Measurements from ENCODE around the gene DIRAS1.
"Not testable (repeated sequence)": the region's sequence is repeated elsewhere in the genome, so short reads cannot be mapped to it uniquely, and the experiment has no call there.

Gene DIRAS1

DNA sequence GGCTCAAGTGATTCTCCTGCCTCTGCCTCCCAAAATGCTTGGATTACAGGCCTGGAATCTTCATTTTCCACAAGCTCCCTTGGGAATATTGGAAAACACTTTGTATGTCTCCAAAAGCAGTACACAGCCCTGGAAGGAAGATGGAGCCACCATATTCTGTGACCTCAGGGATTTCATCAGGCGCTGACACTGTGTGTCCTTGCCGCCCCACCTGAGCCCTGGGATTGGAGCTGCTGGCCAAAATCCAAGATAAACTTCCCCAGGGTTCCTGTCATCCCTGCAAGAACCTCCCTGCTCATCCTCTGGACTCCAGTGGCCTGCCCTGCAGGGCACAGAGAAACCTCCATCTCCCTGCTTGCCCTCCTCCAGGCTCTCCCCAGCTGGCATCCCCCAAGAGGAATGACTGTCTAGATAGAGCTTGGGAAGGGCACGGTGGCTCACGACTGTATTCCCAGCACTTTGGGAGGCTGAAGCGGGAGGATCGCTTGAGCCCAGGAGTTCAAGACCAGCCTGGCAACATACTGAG lies 17.4 kb downstream of the DIRAS1 start:
- no peak for DNase-seq

DNA sequence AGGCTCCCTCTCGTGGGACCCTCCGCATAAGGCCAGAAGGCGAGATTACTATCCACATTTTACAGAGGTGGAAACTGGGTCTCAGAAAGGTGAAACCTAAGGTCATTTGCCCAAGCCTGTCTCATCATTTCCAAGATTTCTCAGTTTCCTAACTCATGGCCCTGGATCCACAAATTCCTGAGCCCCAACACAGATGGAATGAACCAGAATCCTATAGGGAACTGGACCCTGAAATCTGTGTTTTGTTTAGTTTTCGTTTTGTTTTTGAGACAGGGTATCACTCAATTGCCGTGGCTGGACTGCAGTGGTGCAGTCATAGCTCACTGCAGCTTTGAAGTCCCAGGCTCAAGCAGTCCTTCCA lies 18.1 kb downstream of the DIRAS1 start:
- no peak for DNase-seq

DNA sequence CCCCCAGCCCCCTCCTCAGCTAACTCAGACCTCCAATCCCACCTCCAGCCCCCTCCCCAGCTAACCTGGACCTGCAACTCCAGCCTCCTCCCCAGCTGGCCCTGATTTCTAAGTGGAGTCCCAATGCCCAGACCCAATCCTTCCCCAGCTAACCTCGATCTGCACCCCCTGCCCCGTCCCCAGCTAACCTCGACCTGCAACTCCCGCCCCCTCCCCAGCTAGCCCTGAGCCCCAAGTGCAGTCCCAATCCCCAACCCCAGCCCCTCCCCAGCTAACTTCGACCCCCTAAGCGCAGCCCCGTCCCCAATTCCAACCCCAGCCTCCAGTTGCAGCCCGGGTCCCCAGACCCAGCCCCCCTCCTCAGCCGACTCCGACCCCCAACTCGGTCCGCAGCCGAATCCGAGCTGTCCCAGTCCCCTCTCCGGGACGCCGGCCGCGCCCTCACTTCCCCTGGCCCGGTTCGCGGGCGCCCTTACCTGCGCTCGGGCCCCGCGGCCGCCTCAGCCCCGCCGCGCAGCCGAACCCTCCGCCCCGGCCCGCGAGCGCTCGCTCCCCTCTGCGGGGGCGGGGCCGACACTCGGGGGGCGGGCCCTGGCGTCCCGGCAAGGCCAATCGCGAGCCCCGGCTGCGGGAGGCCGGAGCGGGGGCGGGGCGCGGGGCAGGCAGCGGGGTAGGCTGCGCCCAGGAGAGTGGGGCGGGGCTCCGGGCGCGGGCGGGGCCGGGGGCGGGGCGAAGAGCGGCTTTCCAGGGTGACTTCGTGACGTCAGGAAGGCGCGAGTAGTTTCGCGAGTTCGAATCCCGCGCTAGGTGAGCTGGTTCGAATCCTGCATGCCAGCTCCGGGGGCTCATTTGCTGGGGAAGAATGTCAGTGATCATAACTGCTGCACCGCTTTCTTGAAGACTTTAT lies 18.7 kb downstream of the DIRAS1 start, which contains the start of gene GNG7:
Gene GNG7, minus strand, starts transcription at position 525 of the 907 bp plus-strand sequence. CDS start 182,006 bp downstream, outside the sequence.
- no peak for DNase-seq

DNA sequence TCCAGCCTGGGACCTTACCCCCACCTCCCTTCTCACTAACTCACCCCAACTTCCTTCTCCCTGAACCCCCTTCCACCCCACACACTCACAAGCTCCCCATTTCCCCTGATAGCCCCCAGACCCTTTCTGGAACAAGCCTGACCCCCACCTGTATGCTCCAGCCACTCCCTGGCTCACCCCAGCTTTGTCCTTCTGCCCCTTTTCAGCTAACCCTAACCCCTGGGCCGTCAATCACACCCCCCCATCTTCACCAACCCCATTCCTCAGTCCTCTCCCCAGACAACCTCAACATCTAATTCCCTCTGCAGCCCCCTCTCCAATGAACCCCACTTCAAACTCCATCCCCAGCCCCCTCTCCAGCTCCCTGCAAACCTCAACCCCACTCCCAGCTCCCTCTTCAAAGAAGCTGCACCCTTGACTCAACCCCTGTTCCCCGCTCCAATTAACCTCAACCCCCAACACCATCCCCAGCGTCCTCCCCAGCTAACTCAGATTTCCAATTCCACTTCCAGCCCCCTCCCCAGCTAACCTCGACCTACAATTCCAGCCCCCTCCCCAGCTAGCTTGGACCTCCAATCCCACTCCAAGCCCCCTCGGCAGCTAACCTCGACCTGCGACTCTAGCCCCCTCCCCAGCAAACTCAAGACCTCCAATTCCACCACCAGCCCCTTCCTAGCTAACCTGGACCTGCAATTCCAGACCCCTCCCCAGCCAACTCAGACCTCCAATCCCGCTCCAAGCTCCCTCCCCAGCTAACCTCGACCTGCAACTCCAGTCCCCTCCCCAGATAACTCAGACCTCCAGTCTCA lies 19.6 kb downstream of the DIRAS1 start:
- DNase-seq: no peak

DNA sequence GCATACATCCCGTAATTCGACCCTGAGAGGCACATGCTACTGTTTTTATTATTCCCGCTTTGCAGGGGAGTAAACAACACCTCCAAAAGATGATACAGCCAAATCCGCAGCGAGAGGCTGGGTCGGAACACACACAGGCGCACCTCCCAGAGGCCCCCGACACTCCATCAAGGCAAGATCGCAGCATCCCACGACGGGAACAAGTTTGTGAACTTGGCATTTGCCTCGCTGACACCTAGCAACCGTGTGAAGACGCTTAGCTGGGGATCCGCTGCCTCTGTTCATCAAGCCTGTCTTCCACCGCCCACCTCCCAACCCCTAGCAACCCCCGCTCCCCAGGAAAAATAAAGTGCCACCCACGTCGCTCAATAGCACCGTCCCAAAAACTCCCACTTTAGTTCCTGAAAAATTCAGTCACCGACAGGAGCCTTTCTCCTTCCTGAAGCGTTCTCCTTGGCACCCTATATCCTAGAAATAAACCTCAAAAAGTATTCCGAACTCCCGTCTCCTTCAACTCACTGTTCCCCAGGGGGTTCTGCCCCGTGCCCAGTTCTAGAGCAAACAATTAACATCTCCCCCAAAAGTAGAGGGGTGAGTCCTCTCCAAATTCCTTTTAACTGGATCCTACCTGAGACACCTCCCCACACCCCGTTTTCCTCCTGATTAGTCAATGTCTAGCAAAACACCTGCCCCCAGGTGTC lies 20.4 kb downstream of the DIRAS1 start:
- DNase-seq: peak; percentile 7

DNA sequence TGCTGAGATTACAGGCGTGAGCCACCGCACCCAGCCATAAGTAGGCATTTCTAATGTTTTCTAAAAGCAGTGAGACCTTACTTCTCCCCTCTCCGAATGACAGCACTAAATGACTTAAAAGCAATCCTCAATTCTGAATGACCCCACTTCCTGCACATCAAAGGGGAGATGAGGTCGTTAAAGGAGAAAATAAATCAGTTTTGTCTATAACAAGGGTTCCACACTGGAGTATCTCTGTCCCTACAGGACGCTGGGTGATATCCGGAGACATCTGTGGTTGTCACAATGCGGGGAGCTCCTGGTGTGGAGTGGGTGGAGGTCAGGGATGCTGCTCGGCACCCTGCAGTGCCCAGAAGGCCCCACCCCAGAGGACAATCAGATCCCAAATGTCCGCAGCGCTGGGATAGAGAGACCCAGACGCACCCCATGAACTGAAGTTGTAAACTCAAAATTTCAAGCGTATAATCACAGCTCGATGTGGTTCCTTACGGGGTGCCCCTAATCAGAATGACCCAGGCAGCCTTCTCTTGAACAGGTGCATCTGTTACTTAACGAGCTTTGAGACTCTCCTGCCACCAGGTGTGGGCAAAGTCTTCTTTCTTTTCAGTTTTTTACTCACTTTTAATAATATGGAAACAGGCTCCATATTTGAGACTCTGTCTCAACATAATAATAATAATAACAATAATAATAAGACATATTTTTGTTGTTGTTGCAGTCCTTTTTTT lies 21.6 kb downstream of the DIRAS1 start:
- DNase-seq: no peak

DNA sequence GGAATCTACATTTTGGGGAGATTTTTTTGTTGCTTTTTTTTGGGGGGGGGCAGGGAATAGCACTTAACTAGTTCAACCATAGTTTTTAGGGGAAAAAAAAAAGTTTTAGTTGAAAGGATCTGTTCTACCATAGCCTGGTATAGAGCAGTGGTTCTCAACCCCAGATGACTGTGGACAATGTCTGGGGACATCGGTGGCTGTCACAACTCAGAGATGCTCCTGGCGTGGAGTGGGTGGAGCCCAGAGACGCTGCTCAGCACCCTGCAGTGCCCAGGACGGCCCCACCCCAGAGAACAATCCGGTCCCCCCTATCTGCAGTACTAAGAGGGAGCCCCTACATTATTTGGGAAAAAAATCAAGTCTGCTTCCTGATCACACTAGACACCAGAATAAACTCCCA lies 27.0 kb downstream of the DIRAS1 start:
- no peak for DNase-seq

DNA sequence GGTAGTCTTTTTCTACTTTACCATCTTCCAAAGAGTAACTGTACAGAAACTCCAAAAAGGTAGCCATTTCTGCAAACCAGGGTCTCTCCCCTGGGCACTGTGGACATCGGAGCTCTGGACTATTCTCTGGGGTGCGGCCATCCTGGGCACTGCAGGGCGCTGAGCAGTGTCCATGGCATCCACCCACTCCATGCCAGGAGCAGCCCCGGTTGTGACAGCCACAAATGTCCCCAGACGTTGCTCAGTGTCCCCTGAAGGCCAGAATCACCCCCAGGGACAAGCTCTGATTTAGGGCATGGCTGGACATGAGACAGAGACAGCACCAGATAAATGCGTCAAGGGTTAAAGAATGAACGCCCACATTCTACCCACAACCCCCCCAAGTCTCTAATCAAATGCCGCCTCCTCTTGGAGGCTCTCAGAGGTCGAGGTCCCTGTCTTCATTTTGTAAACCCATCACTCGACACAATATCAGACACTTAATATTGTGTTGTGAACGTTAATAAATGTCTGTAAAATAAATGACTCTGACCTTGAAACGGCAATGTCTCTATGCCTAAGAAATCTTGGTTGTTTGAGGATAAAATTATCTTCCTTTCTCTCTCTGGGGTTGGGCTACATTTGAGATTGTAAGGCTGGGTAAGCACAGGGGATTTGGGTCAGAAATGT lies 27.5 kb downstream of the DIRAS1 start:
- DNase-seq: no peak

DNA sequence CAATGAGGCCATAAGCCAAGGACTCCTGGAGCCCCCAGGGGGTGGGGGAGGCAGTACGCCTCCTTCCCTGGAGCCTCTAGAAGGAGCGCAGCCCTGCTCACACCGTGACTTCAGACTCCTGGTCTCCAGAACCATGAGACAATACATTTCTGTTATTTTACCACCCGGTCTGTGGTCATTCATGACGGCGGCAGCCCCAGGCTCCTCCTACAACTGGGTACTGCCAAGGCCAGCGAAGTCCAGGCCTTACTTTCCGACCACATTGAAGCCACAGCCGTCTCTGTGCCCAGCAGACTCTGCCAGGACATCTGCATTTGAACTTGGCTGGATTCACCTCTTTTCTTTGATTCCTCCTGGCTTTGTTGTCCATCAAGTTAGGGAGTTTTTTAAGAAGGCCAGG lies 29.2 kb downstream of the DIRAS1 start:
- no peak for DNase-seq

DNA sequence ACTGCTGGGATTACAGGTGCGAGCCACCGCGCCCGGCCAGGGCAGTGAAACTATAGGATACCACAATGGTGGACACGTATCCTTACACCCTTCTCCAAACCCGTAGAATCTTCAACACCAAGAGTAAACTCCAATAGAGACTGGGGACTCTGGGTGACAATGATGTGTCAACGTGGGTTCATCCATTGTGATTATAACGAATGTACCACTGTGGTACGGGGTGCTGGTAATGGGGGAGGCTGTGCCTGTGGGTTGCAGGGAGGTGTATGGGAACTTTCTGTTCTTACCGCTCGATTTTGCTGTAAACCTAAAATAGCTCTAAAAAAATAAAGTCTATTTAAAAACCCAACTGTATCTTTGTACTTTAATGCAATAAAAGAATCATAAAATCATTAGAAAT lies 30.3 kb downstream of the DIRAS1 start:
- DNase-seq: no peak

DNA sequence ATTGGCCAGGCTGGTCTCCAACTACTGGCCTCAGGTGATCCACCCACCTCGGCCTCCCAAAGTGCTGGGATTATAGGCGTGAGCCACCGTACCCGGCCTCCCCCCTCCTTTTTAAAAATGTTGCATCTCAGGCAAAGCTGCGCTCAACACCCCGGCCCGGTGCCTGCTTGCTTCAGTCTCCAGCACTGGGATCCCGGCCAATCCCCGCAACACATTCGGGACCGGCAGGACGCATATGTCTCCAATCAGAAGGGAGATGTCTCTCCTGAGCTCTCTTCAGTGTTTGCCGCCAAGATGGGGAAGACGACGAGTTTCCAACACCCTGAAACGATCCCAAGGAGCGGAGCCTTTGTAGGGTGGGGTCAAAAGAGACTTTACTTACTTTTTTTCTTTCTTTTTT lies 34.8 kb downstream of the DIRAS1 start:
- DNase-seq: no peak

DNA sequence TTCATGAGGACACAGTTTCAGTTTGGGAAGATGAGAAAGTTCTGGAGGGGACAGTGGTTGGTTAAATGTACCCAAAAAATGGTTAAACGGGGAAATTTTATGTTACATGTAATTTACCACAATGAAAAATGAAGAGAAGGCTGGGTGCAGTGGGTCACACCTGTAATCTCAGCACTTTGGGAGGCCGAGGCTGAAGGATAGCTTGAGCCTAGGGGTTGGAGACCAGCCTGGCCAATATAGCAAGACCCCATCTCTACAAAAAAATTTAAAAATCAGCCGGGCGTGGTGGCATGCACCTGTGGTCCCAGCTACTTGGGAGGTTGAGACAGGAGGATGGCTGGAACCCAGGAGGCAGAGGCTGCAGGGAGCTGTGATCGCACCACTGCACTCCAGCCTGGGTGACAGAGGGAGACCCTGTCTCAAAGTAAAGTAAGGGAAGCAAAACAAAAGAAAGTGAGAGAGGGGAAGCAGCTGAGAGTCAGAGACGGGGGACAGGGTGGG lies 35.9 kb downstream of the DIRAS1 start:
- no peak for DNase-seq

DNA sequence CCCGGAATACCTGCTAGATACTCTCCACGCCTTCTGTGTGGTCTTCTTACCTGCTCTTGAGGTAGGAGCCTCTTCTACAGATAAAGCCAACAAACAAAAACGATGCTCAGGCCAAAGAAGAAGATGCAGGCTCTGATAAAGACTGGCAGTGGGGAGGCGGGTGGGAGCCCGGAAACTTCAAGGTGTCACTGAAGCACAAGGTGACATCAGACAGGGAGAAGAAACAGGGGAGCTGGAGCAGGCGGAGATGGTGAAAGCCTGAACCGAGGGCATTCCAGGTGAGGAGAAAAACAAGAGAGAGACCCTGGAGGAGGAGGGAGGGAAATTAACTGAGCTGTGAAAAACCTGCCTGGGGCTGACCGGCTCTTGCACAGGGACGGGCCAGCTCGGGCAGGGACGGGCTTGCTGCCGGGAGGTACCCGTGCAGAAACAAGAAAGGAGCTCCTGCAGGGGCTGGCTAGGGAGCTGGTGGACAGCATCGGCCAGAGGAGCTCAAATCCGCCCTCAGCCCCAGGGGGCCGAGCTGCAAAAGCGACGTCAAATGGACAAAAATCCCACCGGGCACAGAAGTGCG lies 37.7 kb downstream of the DIRAS1 start:
- DNase-seq: peak; percentile 10

DNA sequence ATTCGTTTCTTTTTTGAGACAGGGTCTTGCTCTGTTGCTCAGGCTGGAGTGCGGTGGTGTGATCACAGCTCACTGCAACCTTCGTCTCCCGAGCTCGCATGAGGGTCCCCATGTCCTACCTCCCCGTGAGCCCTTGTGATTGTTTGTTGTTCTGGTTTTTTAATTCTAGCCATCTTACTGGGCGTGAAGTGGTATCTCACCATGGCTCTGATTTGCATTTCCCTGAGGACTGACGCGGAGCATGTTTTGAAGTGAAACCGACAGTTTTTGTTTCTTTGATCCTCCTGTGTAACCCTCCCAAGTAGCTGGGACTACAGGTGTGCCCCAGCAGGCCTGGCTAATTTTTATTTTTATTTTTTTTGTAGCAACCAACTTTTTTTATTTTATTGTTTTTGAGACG lies 40.4 kb downstream of the DIRAS1 start:
- no peak for DNase-seq

DNA sequence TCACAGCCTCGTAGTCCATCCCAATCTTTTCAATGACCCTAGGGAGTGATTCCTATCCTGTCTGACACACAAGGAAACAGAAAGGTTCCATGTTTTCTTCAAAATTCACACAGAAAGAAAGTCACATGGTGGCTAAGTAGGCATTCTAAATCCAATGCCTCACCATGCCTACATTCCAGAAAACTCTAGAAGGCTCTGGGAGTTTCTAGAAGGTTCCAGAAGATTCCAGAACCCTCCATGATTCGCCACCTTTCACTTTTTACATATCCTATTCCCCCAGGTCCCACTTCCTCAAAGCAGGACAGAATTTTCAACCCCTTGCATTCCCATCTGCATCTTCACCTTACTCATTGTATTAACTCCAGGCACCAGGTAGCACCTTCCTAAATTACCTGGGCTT lies 41.7 kb downstream of the DIRAS1 start:
- no peak for DNase-seq

DNA sequence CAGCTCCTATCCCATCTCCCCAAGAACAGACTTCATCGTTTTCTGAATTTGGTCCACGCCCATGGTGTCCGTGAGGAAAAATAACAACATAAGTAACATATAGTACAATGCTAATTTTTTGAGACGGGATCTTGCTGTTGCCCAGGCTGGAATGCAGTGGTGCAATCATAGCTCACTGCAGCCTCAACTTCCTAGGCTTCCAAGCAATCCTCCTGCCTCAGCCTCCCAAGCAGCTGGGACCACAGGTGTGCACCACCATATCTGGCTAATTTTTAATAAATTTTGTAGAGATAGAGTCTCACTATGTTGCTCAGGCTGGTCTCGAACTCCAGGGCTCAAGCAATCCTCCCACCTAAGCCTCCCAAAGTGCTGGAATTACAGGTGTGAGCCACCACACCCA lies 42.2 kb downstream of the DIRAS1 start:
- DNase-seq: not testable (repeated sequence)

DNA sequence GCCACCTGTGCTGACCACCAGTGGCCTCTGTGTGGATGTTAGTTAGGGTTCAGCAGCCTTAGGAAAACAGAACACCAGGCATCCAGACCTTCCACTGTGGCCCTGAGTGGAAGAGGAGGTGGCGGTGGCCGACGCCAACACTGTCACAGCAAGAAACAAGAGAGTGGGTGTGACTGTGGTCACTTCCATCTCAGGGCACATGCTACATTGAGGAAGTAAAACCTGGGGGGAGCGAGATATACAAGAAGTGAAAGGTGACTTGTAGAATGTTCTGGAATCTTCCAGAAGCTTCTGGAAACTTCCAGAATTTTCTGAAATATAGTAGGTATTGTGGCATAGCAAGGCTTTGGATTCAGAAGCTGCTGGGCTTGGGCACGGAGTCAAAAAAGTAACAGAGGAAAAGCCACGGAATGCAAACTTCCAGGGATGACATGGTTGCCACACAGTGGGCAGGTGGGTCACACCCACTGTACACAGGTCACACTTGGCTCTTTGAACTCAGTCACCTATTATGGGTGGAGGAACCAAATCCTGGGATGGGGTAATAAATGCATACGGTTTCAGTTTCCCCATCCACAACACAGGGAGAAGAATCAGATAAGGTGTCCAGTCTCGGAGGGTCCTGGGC lies 43.0 kb downstream of the DIRAS1 start:
- no peak for DNase-seq

DNA sequence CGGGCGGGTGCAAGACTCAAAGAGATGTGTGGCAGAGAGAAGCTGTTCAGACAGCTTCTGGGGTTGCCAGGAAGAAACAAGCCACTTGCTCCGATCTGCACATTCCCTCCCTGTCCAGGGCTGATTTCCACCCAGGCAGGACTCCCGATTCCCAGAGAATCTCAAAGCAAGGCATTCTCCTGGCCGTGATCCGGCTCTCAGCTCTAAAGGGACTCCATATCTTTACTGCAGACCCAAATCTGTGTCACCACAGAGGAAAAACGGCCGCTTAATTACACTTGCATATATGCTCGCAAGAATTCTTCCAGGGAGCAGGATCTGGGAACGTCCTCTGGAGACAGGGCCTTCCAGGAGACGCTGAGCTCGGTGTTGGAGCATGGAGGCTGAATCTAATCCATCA lies 44.3 kb downstream of the DIRAS1 start:
- DNase-seq: no peak

DNA sequence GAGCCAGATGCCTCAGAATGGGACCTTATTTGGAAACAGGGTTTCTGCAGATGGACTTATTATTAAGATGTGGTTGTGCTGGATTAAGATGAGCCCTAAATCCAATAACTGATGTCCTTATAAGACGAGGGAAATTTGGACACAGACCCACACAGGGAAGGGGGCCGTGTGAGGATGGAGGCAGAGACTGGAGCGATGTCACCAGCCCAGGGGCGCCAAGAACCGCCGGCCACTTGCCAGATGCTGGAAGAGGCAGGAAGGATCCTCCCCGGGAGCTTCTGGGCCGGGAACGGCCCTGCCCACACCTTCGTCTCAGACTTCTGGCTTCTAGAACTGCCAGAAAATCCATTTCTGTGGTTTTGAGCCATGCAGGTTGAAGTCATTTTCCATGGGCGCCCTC lies 45.3 kb downstream of the DIRAS1 start:
- no peak for DNase-seq

DNA sequence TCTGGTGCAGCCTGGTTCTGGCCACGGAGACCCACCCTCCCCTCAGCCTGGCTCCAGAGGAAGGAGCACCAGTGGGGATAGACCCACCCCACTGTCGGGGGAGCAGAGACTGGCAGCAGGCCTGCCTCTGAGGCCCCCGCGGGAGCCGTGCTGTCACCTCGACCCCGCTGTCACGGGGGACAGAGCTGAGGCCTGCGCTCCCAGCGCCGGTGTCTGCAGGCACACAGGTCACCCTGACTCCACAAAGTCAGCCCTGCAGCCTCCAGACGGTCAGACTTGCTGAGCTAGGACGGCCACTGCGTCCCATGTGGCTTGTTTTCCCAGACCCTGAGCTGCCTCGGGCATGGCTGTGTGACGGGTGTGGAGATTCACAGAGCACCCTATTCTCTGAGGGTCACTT lies 51.0 kb downstream of the DIRAS1 start:
- no peak for DNase-seq

Measured in DMS79 treated with DMSO at 0.1 percent for 48 hours (cell line).